HG03457 (cell line): Measurements from ENCODE around the gene ZNFX1.
"Not testable (repeated sequence)": the region's sequence is repeated elsewhere in the genome, so short reads cannot be mapped to it uniquely, and the experiment has no call there.

Source experiments
- ATAC-seq: cut with Tn5 transposase; IDR thresholded peaks from one replicate; pipeline ENCODE4 v1.9.1; 2021; ENCODE audit warnings: moderate number of reproducible peaks; ENCODE audit not compliant: unreplicated experiment

Gene ZNFX1

GRCh38 chr20:49216991-49217578 is 60.8 kb downstream of the ZNFX1 start:
- no peak for ATAC-seq

GRCh38 chr20:49215232-49215631 is 62.6 kb downstream of the ZNFX1 start:
- no peak for ATAC-seq

- no peak for ATAC-seq
Observed at GRCh38 chr20:49214571-49214970, 63.3 kb downstream of the ZNFX1 start.

- ATAC-seq: no peak
Observed at GRCh38 chr20:49210757-49211110, 67.1 kb downstream of the ZNFX1 start.

- no peak for ATAC-seq
Observed at GRCh38 chr20:49210101-49210756, 67.6 kb downstream of the ZNFX1 start.

GRCh38 chr20:49207076-49207475 is 70.8 kb downstream of the ZNFX1 start:
- ATAC-seq: no peak

- ATAC-seq: no peak
Observed at GRCh38 chr20:49203746-49204145, 74.1 kb downstream of the ZNFX1 start.

GRCh38 chr20:49203011-49203410 is 74.8 kb downstream of the ZNFX1 start:
- ATAC-seq: no peak

- ATAC-seq: no peak
Observed at GRCh38 chr20:49199729-49200293, 78.0 kb downstream of the ZNFX1 start.

- not testable (repeated sequence) for ATAC-seq
Observed at GRCh38 chr20:49192944-49193518, 84.8 kb downstream of the ZNFX1 start.
